Uterus (tissue), 4 donors: Measurements from ENCODE around the gene PSD. TPM values are rescaled to one million over a fixed set of nuclear protein-coding genes. Genes with fewer than 3 reads are reported as not detected.

ENCODE experiments used
- DNase-seq, 2 donors: peaks; one replicate each; pipeline ENCODE4 v3.0.0-alpha.2; 2019 to 2020
- H3K27ac ChIP-seq, 2 donors: fragments of 200-600 bp; sonication (generic); 1 replicate in 1 of 2; 2 replicates in 1 of 2; pipeline ENCODE4 v1.5.1; 2016 to 2018
- H3K27me3 ChIP-seq, 2 donors: fragments of 200-600 bp; sonication (generic); one replicate each; pipeline ENCODE4 v1.5.1; 2018 to 2019; ENCODE audit warnings: control low read depth in 1 of 2
- H3K36me3 ChIP-seq, 2 donors: fragments of 200-600 bp; sonication (generic); one replicate each; pipeline ENCODE4 v1.5.1; 2019; ENCODE audit warnings: control low read depth in 1 of 2
- H3K4me1 ChIP-seq, 2 donors: fragments of 200-600 bp; sonication (generic); one replicate each; pipeline ENCODE4 v1.5.1; 2018 to 2019; ENCODE audit warnings: control low read depth in 1 of 2
- H3K4me3 ChIP-seq, 2 donors: fragments of 200-600 bp; sonication (generic); 1 replicate in 1 of 2; 2 replicates in 1 of 2; pipeline ENCODE4 v1.5.1; 2018 to 2019; ENCODE audit warnings: mild to moderate bottlenecking in 1 of 2
- H3K9me3 ChIP-seq, 2 donors: fragments of 200-600 bp; sonication (generic); one replicate each; pipeline ENCODE4 v1.5.1; 2019; ENCODE audit warnings: control low read depth in 1 of 2
- POLR2A ChIP-seq, 2 donors: fragments of 450-650 bp; IDR thresholded peaks; one replicate each; pipeline ENCODE4 v1.6.1; 2016; ENCODE audit warnings: antibody characterized with exemption in 2 of 2, mild to moderate bottlenecking in 1 of 2, moderate library complexity in 1 of 2
- intact Hi-C: fragments of 100-400 bp; cut with DNase I; formaldehyde crosslinking; loops from one replicate; pipeline ENCODE4 v1.15.1; 2023; ENCODE audit warnings: low total_unique reads
- total RNA-seq, 4 donors: library from RNA; depleted of rRNA in 3 of 4; stranded (reverse); fragments of >200 nt in 3 of 4; gene quantifications; one replicate each; pipeline versions ENCODE4 v1.1.0 to v1.2.4, GENCODE V29; 2014 to 2023
- TF ChIP-seq, protein P1 (sequence below), 4 experiments: fragments of 200-600 bp in 2 of 4; fragments of 450-650 bp in 2 of 4; sonication (generic) in 2 of 4; IDR thresholded peaks; one replicate each; pipeline ENCODE4 v1.5.1; 2016 to 2019; ENCODE audit warnings: antibody characterized with exemption in 4 of 4, mild to moderate bottlenecking in 2 of 4, moderate library complexity in 1 of 4
- donor health status: DM: yes; HTN: yes; CAD: no.

Gene PSD
- total RNA-seq, 4 donors from 2014 or later: 31.3 to 114 (median 37.3) TPM; not detected in 1

GRCh38 chr10:102462512-102463054, 44.0 kb upstream of the PSD start:
- H3K36me3 ChIP-seq: no peaks in the 10 kb centered on the region
- H3K4me1 ChIP-seq: peaks cover 0 to 4% of the 10 kb centered on the region in 2 donors
- no peaks in the 10 kb centered on the region for H3K9me3 ChIP-seq
- H3K4me3 ChIP-seq: no peak overlapping the region
- intact Hi-C loops: no loop called here
- no peaks in the 10 kb centered on the region for H3K27me3 ChIP-seq
- TF ChIP-seq, protein P1, sequence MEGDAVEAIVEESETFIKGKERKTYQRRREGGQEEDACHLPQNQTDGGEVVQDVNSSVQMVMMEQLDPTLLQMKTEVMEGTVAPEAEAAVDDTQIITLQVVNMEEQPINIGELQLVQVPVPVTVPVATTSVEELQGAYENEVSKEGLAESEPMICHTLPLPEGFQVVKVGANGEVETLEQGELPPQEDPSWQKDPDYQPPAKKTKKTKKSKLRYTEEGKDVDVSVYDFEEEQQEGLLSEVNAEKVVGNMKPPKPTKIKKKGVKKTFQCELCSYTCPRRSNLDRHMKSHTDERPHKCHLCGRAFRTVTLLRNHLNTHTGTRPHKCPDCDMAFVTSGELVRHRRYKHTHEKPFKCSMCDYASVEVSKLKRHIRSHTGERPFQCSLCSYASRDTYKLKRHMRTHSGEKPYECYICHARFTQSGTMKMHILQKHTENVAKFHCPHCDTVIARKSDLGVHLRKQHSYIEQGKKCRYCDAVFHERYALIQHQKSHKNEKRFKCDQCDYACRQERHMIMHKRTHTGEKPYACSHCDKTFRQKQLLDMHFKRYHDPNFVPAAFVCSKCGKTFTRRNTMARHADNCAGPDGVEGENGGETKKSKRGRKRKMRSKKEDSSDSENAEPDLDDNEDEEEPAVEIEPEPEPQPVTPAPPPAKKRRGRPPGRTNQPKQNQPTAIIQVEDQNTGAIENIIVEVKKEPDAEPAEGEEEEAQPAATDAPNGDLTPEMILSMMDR (IDR thresholded peaks at IDR 0.05): no peak
- TF ChIP-seq POLR2A (IDR thresholded peaks at IDR 0.05): no peak
- no peak for DNase-seq
- no peak overlapping the region for H3K27ac ChIP-seq

- H3K9me3 ChIP-seq: no peaks in the 10 kb centered on the region
- intact Hi-C loops: no loop called here
- peak; percentile 85 to 91 for DNase-seq
- peak in 1 of 2 donors; percentile 42 for TF ChIP-seq POLR2A (IDR thresholded peaks at IDR 0.05)
- TF ChIP-seq, protein P1 (IDR thresholded peaks at IDR 0.05): peak in 1 of 4 experiments; percentile 16
- peak overlapping the region; percentile 51 to 52 for H3K4me3 ChIP-seq
- H3K27ac ChIP-seq: peak overlapping the region; percentile 9 to 55
- no peaks in the 10 kb centered on the region for H3K27me3 ChIP-seq
- peaks cover 0 to 4% of the 10 kb centered on the region in 2 donors for H3K4me1 ChIP-seq
- H3K36me3 ChIP-seq: no peaks in the 10 kb centered on the region
These were observed 42.8 kb upstream of the PSD start for GRCh38 chr10:102461187-102462054.

GRCh38 chr10:102460836-102461186, 42.2 kb upstream of the PSD start:
- H3K27me3 ChIP-seq: no peaks in the 10 kb centered on the region
- intact Hi-C loops: no loop called here
- no peak for DNase-seq
- no peaks in the 10 kb centered on the region for H3K36me3 ChIP-seq
- peak overlapping the region in 1 of 2 donors; percentile 9 for H3K27ac ChIP-seq
- H3K9me3 ChIP-seq: no peaks in the 10 kb centered on the region
- H3K4me1 ChIP-seq: peaks cover 0 to 4% of the 10 kb centered on the region in 2 donors
- TF ChIP-seq, protein P1 (IDR thresholded peaks at IDR 0.05): no peak
- TF ChIP-seq POLR2A (IDR thresholded peaks at IDR 0.05): no peak
- peak overlapping the region; percentile 51 to 52 for H3K4me3 ChIP-seq

DNA sequence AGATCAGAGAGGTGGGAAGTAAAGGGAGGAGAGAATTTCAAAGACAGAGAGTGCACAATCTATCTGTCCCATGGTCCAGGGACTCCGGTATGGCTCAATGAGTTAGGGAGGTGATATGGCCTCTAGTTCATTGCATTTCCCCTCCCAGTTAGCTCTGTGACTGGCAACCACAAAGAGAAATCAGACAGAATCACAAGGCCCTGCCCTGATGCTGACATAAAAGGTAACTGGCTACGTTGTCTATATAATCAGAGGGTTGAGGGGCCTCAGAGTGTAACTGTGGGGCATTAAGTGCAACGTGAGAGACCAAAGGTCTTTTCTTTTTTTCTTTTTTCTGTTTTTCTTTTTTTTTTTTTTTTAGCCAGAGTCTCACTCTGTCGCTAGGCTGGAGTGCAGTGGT, 40.1 kb upstream of the PSD start:
- Histone ChIP-seq H3K9me3 (no peaks in the 10 kb centered on the region), H3K36me3 (no peaks in the 10 kb centered on the region), H3K4me1 (peaks cover 0 to 4% of the 10 kb centered on the region in 2 donors), H3K4me3 (no peak overlapping the region), H3K27me3 (no peaks in the 10 kb centered on the region), H3K27ac (no peak overlapping the region)
- intact Hi-C loops: no loop called here
- DNase-seq: no peak
- TF ChIP-seq POLR2A (IDR thresholded peaks at IDR 0.05): no peak
- TF ChIP-seq, protein P1 (IDR thresholded peaks at IDR 0.05): no peak

GRCh38 chr10:102457591-102458150, 39.1 kb upstream of the PSD start:
- Histone ChIP-seq H3K27ac (no peak overlapping the region), H3K27me3 (no peaks in the 10 kb centered on the region), H3K36me3 (no peaks in the 10 kb centered on the region), H3K9me3 (no peaks in the 10 kb centered on the region), H3K4me3 (no peak overlapping the region), H3K4me1 (peaks cover 0 to 4% of the 10 kb centered on the region in 2 donors)
- DNase-seq: no peak
- intact Hi-C loops: no loop called here
- no peak for TF ChIP-seq POLR2A (IDR thresholded peaks at IDR 0.05)
- TF ChIP-seq, protein P1 (IDR thresholded peaks at IDR 0.05): no peak
